ENCODE measurements around the gene ME2.

GRCh38 chr18:50981381-50981780 lies 102.5 kb downstream of the ME2 start:
- no peak for TF ChIP-seq POLR2A (IDR thresholded peaks at IDR 0.05)
- TF ChIP-seq CTCF (IDR thresholded peaks at IDR 0.05) = no peak
